UCSD-AML1 (cell line): ENCODE measurements around the gene POP4.

Experiments used
- DNase-seq: peaks from one replicate; lab custom pipeline; 2025; ENCODE audit not compliant: unreplicated experiment; lab: John Stamatoyannopoulos, UW

POP4 gene

GRCh38 chr19:29660835-29661234, 54.8 kb downstream of the POP4 start:
- DNase-seq: no peak

DNA sequence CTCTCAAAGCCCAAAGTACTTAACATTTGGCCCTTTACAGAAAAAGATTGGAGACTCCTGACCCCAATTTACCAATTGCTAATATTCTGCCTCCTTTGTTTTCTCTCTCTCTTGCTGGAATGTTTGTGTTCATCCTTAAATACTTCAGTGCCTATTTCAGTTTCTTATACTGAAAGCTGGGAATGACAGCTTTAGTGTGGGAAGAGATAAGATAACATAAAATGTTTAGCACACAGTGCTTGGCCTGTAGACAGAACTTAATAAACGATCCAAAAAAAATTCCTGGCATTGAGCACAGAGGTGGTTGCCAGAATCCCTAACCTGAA, 56.2 kb downstream of the POP4 start:
- no peak for DNase-seq

GRCh38 chr19:29662604-29663404, 56.7 kb downstream of the POP4 start:
- DNase-seq: peak; percentile 58

DNA sequence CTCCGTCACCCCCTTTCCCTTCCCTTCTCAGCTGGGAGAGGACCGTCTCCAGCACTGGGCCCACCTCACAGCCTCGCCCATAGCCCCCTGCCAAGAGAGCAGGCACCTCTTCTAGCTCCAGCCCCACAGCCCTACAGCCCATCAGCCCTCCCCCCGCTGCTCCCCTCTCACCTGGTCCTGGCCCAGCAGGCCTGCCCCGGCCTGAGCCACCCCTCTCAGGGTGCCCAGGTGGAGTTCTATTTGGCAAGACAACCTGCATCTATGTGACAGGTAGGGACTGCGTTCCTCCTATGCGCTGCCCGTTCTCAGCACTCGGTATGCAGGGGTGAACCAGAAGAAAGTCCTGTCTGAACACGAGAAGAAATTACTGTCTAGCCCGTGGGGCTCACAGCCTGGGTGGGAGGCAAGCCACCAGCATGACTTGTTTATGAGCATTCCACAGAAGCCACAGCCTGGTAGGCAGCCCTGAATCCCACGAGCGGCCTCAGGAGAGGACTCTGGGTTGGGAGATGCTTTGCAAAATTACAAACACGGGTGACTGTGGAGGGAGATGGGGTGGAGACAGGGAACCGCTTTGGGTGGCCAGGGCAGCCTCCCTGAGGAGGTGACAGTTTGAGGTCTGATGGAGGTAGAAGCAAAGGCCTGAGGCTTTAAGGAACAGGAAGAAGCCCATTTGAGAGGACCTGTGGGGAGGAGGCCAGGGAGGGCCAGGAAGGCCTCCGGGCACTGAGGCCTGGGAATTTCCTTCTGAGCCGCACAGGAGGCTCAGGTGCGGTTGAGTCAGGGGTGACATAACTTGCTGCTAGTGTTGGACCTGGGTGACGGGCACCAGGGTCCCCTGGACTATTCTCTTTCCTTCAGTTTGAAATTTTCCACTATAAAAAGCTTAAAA, 58.0 kb downstream of the POP4 start:
- DNase-seq: no peak

- DNase-seq: no peak
Measured at GRCh38 chr19:29664753-29665214, 58.7 kb downstream of the POP4 start.

GRCh38 chr19:29665215-29665825, 59.2 kb downstream of the POP4 start, which contains the start of gene PLEKHF1:
Gene PLEKHF1, plus strand, starts transcription at chr19:29665461. Its CDS starts 8,379 bp downstream, at chr19:29673840.
- DNase-seq: peak; percentile 95

GRCh38 chr19:29665826-29666577, 59.9 kb downstream of the POP4 start:
- DNase-seq: no peak
